Occipital lobe (tissue), 2 donors: ENCODE measurements around the gene MARCHF9. TPM values are rescaled to one million over a fixed set of nuclear protein-coding genes. Genes with fewer than 3 reads are reported as not detected.

Source experiments
- DNase-seq: peaks from one replicate; lab custom pipeline; 2025; lab: John Stamatoyannopoulos, UW
- total RNA-seq: library from RNA; depleted of rRNA; stranded (reverse); fragments of >200 nt; gene quantifications from one replicate; pipeline ENCODE4 v1.2.3, GENCODE V29; 2014

MARCHF9 gene
- total RNA-seq, 1 donor from 2014 or later = 15.9 TPM

DNA sequence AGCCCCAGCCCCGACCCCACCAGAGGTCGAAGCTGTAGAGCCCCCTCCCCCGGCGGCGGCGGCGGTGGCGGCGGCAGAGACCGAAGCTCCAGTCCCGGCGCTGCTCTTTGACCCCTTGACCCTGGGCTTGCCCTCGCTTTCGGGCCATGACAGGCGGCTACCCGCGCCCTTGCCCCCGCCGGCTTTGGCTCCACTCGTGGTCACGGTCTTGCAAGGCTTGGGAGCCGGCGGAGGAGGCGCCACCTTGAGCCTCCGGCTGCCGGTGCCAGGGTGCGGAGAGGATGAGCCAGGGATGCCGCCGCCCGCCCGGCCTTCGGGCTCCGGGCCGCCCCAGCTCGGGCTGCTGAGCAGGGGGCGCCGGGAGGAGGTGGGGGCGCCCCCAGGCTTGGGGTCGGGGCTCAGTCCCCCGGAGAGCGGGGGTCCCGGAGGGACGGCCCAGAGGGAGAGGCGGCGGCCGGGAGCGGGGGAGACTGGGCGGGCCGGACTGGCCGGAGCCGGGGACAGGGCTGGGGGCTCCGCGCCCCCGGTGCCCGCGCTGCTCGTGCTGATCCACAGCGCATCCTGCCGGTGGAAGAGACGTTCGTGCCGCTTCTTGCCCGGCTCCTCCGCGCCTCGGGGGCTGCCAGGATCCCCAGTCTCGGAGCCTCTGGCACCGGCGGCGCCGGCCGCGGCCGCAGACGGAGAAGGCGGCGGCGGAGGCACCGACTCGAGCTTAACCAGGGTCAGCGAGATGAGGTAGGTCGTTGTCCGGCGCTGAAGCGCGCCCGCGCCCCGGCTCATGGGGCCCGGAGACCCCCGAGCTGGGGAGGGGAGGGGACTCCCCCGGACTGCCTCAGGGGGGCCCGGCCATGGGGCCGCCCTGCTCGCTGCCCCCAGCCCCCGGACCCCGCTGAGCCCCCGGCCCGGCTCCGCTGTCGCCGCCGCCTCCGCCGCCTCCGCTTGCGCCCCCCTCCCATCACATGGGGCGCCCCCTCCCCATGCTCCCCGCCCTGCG lies 17.1 kb upstream of the MARCHF9 start:
- DNase-seq = no peak

DNA sequence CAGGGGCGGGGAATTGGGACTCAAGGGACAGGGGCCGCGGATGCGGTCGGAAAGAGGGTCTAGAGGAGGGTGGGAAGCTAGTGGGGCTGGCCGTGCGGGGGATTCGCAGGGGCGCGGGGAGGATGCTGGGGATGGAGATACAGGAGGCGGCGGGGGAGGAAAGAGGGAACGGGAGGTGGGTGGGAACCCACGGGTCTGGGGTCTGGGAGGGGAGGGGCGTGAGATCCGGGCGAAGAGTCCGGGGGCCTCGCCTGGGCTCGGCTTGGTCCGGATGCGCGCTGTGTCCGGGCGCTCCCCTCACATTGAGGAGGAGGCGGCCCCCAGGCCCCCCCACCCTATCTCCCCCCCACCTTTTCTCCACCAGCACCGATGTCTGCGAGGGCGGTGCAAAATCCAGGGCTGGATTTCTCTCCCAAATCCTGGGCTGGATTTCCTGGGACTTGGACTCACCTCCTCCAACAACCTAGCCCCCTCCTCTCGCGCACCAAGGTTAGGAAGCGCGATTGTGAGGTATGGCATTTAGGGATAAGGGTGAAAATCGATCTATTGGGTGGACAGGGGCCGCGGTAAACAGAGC lies 16.2 kb upstream of the MARCHF9 start, which contains the start of gene AGAP2:
AGAP2 (minus strand) TSS at position 82 of the 577 bp plus-strand sequence. CDS start 496 bp downstream, outside the sequence.
- peak; percentile 20 for DNase-seq

DNA sequence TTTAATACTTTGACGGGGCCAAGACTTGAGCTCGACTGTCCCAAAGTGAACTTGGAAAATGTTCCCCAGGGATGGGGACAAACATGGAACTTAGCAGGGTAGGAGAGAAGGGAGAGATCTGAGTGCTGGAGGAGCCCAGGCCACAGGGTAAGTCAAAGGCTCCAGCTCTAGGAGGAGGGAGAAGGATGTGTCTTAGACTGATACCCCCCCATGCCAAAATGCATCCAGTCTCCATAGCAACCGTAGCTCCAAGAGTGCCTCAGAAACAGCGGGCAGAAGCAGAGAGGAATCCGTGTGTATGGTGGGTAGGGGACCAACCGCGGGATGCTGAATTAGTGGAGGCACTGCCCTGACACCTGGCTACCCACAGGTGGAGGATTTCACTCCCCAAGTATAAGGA lies 15.5 kb upstream of the MARCHF9 start:
- peak; percentile 26 for DNase-seq

DNA sequence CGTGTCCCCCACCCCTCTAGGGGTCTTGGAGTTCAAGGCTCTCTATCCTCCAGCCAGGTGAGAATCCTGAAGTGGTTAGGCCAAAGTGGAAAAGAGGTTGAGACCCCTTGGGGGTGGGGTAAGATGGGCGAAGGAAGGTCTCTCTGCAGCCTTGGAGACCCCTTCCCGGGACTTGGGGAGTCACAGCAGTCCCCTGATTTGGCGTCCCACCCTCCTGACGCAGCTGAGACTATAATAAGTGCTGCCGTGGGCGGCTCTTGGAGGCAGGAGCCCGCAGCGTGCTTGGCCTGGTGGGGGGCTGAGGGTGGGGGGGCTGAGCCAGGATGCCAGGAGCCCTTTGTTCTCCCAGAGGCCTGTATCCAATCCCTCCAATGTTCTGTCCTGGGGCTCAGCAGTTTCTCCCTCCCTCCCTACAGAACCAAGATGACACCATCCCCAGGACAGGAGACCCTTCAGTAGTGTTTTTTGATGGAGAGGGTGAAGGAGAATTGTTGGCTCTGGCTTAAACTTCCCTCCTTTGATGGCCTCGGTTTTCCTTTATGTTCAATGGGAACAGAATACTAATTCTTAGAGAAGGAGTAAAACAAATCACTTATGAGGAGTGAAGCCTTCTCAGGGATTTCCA lies 14.9 kb upstream of the MARCHF9 start:
- DNase-seq = no peak

DNA sequence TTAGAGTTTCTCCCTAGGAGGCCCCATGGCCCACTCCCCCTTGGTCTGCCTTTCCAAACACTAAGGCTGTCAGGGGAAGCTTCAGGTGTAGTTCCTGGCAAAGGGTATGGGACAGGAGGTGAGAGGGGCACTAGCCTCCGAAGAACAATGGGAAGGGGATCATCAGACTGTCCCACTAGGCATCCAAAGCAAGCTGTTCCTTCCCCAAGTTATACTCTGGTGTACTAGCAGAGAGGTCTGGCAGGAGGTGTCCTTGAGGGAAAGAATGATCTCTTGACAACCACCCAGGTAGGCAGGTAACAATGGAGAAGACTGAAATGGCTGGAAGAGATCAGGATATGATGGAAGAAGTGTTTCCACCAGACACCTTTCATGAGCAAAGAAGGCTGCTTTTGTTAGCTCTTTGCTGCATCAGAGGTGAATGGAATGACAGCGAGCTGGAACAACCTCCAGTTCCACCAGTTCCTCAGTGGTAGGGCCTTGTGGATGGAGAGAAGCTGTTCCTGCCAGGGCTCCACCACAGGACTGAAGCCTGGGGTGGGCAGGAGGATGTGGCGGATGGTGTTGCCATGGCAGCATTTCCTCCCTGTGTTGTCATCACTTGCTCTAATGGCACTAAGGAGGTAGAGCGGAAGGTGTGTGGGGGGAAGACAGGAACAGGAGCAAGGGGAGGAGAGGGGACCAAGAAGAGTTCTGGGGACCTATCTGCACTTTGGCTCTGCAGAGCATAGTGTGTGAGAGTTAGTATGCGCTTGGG lies 14.1 kb upstream of the MARCHF9 start:
- peak; percentile 35 for DNase-seq

DNA sequence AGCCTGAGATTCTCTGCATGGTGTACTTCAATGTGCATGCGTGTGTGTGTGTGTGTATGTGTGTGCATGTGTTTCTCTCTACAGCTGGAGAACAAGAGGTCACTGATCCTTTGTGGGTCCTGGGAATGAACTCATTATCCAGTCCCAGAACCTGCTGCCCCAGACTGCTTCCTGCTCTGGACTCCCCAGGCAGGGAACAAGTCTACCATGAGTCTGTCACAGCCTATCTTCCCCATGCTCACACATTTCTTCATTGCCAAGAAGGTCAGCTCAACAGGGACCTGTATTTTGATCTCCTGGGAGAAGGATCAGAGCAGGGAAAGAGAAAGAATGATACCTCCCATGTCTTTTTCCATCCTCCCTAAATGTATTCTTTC lies 13.5 kb upstream of the MARCHF9 start:
- DNase-seq = no peak

DNA sequence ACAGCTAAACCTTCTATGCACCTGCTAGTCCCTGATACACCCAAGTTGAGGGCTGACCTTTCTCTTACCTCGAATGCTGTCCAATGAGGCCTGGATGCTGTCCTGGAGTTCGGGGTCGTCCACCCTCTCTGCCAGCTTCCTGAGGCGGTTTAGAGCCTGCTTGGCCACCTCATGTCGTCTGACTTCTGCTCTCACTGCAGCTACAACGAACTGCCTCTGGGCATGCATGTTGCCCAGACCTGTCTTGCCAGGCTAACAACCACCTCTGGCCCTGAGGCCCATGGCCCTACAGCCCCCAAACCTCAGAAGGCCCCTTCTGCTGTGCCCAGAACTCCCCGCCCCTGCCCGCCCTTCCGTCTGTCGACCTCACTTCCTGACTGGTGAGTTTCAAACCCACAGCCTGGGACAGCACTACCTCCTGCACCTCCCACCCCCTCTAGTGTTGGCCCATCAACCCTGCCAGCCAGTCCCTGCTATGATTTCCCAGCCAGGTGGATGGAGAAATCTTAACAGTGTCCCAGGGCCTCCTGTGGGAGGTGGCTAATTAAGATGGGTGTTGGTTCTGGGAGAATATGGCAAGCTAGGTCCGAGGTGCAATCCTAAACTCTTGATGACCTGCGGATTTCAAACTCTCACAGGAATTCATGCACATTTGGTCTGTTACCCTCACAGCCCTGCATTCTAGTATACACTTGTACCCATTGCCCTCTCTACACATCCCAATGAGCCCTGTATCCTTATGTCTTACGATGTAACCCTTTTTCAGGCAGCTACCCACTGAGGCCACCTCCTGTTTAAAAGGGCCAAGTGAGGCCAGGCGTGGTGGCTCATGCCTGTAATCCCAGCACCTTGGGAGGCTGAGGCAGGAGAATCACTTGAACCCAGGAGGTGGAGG lies 12.8 kb upstream of the MARCHF9 start:
- DNase-seq = no peak

DNA sequence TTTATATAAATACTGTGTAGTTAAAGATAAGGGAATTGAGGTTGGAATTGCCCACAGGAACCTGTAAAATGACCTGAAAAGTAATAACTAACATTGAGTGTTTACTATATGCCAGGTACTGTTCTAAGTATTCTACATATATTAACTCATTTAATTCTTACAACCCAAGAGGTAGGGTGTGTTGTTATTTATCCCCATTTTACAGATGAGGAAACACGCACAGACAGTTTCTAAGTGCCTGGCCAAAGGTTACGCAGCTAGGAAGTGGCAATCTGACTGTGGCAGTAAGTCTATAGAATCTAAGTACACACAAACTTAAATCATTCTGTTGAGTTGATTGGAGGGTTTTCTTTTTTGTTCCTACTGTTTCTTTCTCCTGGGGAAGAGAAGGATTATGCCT lies 11.1 kb upstream of the MARCHF9 start:
- no peak for DNase-seq

DNA sequence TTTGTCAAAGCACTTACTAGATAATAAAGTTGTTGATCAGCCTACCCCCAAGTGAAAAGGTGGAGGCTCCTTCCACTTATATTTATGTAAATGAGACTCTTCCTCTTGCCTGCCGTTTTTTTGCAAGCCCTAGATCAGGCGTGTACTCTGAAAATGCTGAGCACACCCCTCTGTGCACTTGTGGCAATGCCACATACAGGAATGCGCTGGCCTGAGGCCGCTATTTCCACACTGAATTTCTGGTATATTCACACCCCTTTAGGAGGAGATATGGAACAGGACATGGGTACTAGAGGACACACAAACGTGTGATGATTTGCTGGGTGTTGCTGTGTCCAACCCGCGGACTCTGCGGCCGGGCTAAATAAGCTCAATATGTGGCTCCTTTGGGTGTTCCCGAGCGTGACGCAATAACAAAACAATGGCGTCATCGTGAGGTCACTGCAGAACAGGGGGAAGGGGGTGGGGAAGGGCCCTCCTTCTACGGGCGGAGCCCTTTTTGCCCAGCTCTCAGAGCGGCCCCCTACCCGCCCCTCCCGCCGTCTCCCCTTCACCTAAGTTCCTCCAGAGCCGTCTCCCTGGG lies 10.6 kb upstream of the MARCHF9 start:
- no peak for DNase-seq

DNA sequence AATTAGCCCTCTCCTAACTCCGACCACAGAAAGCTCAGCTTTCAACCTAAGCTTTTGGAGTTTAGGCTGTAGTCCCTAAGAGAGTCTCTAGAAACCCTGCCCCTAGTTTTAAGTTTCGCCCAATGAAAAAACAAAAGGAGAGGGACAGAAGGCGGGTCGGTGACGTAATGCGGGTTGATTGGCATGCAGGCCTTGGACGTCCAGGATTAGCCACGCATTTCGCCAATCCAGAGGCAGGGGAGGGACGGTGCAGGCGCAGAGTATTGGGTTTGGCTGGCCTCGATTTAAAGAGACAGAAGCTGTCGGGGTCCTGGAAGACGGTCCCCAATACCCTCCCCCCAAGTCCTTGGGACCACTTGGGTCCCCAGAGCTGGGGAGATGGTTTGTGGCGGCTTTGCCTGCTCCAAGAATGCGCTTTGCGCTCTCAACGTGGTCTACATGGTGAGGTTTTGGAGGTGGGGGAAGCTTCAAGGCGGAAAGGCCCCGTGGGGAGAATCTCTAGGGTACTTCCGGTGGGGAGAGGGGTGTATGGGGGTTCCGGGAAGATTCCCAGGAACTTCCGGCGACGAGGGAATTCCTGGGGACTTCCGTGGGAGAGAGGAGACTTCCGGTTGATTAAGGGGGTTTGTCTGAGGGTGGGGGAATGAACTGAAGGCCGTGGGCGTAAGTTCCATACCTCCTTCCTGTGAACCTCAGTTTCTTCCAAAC lies 10.0 kb upstream of the MARCHF9 start, which contains the start of gene TSPAN31:
TSPAN31 (plus strand) TSS at position 263 of the 708 bp plus-strand sequence; CDS start at position 379, 116 bp downstream.
- peak; percentile 97 for DNase-seq

DNA sequence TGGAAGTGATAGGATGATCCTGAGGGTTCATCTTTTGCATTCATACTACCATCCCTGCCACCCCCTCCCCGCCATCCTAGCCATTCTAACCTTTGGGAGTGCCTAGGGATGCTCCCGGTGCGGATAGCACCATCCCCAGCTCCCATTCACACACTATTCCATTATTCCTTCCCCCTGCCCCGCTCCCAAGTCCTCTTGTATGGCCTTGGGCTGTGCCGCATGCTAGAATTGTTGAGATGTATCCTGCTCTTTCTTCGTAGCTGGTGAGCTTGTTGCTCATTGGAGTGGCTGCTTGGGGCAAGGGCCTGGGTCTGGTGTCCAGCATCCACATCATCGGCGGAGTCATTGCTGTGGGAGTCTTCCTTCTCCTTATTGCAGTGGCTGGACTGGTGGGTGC lies 9.4 kb upstream of the MARCHF9 start:
- DNase-seq = no peak

DNA sequence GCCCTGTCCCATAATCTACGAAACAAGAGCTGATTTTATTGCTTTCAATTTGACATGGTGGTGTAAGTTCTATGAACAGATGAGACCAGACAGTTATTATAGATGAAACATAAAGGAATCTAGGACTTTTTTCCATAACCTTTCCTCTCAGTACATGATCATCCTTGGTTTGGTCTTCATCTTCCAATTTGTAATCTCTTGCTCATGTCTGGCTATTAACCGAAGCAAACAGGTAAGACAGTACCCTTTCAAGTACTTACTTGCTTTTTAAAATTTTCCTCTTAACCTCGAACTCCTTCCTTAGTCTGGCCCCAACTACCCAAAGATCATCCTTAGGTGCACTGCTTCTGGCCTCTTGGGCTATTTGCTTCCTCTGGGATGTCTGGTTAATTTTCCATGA lies 8.9 kb upstream of the MARCHF9 start:
- DNase-seq = no peak

DNA sequence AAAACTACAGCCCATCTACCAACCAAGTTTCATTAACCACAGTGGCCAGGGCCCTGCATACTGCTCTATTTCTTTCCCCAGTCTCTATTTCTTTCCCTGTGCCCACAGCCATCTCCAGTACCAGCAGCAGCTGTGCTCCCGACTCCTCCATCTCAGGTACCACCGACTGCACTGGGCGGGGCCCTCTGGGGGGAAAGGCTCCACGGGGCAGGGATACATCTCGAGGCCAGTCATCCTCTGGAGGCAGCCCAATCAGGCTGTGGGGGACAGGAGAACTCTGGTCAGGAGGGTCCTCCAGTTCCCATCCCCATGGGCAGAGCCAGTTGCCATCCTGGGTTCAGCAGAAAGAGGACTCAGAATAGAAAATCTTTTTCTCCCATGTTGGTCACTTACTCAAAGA lies 5.8 kb upstream of the MARCHF9 start:
- DNase-seq = no peak

DNA sequence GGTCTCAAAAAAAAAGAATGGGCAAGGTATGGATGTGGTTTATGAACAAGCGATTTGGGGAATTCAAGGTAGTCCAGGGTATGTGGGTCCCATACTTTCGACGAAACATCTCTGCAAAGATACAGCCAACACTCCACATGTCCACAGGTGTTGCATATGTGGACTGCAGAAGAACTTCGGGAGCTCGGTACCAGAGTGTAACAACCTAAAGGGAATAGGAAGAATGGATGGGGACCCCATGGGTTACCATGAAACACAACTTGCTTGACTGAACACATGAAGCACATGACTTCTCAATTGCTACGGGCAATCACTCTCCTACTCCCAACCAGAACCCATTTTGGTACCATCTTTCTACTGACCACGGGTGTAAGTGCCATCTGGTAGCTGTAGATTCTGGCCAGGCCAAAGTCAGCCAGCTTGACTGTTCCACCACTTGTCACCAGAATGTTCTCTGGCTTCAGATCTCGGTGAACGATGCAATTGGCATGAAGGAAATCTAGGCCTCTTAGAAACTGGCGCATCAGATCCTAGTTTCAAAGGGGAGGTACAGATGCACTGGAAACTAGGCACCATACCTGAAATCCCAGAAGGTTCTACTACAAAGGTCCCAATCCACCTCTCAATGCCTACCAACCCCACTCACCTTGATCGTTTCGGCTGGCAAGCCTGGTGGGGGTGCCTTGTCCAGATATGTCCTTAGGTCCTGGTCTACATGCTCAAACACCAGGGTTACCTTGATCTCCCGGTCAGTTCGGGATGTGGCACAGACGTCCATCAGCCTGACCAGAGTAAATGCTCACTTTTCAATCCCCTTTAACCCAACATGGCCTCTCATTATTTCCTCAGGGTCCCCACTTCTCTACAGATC lies 4.1 kb upstream of the MARCHF9 start:
- no peak for DNase-seq

DNA sequence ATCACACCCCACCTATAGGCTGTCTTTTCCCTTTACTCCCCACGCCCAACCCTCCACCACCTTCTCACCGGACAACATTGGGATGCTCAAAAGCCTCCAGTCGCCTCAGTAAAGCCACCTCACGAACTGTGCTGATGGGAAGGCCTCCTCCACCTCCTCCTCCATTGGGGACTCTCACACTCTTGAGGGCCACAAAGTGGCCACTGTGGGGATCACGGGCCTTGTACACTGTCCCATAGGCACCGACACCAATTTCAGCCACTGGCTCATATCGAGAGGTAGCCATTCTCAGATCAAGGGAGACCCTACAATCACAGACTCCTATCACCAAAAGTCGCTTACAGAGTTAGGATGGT lies 3.5 kb upstream of the MARCHF9 start:
- DNase-seq = no peak

DNA sequence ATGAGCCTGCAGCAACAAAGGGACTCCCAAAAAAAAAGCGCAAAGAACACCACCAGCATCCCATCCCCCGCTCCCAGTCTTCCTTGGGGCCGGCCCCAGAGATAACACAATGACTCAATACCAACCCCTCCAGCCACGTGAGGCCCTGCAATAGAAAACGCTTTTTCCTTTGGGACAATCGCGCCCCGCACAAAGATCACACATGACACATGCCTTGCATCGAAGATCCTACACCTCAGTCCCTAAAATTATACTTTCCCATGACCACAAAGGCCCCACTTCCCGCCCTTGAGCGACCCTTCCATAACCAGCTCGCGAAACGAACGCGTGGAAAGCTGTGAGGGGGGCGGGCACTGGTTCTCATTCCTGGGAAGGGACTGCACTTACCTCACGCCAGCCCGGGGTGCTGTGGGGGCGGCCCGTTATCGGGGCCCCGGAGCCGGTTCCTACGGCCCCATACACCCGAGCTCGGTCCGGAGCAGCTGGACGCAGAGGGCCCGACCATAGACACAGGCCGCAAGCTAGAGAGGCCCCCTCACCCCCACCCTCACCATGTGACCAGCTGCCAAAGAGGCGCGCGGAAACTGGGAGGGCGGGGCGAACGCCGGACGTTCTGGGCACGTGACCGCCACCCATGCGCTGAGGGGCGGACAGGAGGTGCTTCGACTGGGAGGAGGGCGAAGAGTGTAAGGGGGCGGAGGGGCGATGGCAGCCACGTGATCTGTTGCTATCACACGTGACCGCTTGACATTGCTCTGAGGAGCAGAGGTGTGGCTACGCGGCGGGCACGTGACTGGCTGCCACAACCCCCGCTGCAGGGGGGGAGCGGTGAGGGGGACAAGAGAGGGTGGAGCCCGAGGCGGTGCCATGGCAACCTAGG lies 2.9 kb upstream of the MARCHF9 start, which contains the start of gene CDK4:
CDK4 (minus strand) TSS at position 523 of the 880 bp plus-strand sequence. CDS start 593 bp downstream, outside the sequence.
- DNase-seq = peak; percentile 100

DNA sequence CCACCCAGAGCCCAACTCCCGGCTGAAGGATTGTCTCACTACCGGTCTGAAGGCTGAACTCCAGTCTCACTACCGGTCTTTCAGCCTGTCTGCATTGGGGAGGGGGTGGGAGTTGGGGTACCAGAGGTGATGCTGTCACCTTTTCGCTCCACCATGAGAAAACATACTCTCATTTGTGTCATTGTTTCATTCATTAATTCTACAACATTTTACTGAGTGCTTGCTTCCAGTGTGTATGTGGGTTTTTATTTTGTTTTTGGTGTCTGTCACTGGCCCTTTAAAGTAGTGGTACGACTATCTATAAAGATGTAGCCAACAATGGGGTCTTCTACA lies 2.3 kb upstream of the MARCHF9 start:
- no peak for DNase-seq
